Tibial nerve (tissue), 4 donors: ENCODE data around the gene ZDHHC1. TPM values are rescaled to one million over a fixed set of nuclear protein-coding genes. Genes with fewer than 3 reads are reported as not detected.
"Not testable (repeated sequence)": the region's sequence is repeated elsewhere in the genome, so short reads cannot be mapped to it uniquely, and the experiment has no call there.

ENCODE experiments used
- DNase-seq, 2 donors: peaks; one replicate each; pipeline ENCODE4 v3.0.0-alpha.2; 2019; ENCODE audit warnings: low spot score in 2 of 2
- H3K27ac ChIP-seq, 4 donors: fragments of 200-600 bp; sonication (generic) in 3 of 4; one replicate each; pipeline ENCODE4 v1.5.1; 2017 to 2019; ENCODE audit warnings: mild to moderate bottlenecking in 1 of 4
- H3K27me3 ChIP-seq, 2 donors: fragments of 200-600 bp; sonication (generic) in 1 of 2; one replicate each; pipeline versions ENCODE4 v1.5.1 to v1.6.0; 2017 to 2019
- H3K36me3 ChIP-seq, 3 donors: fragments of 200-600 bp; sonication (generic); one replicate each; pipeline ENCODE4 v1.5.1; 2018 to 2019
- H3K4me1 ChIP-seq, 4 donors: fragments of 200-600 bp; sonication (generic) in 3 of 4; one replicate each; pipeline ENCODE4 v1.5.1; 2017 to 2019
- H3K4me3 ChIP-seq, 4 donors: fragments of 200-600 bp; sonication (generic) in 3 of 4; one replicate each; pipeline ENCODE4 v1.5.1; 2017 to 2019; ENCODE audit warnings: mild to moderate bottlenecking in 1 of 4, moderate library complexity in 1 of 4
- H3K9me3 ChIP-seq, 4 donors: fragments of 200-600 bp; sonication (generic) in 3 of 4; one replicate each; pipeline ENCODE4 v1.5.1; 2017 to 2019
- EP300 ChIP-seq, 2 donors: sonication (generic); formaldehyde crosslinking; IDR thresholded peaks; one replicate each; pipeline ENCODE4 v1.6.1; 2017; ENCODE audit warnings: antibody characterized with exemption in 2 of 2, mild to moderate bottlenecking in 1 of 2
- POLR2A ChIP-seq, 2 donors: fragments of 450-650 bp; IDR thresholded peaks; one replicate each; pipeline ENCODE4 v1.6.1; 2017; ENCODE audit warnings: antibody characterized with exemption in 2 of 2, mild to moderate bottlenecking in 2 of 2, moderate library complexity in 2 of 2
- WGBS, 2 donors: methylation state at CpG; one replicate each; pipeline ENCODE4 v1.1.5; 2018; 5-methylcytosine and 5-hydroxymethylcytosine counted together
- total RNA-seq, 4 donors: library from RNA; depleted of rRNA; stranded (reverse); fragments of >200 nt; gene quantifications; one replicate each; pipeline ENCODE4 v1.1.0, GENCODE V29; 2016
- TF ChIP-seq, protein P1 (sequence below), 5 experiments: fragments of 200-600 bp in 3 of 5; fragments of 450-650 bp in 2 of 5; sonication (generic) in 3 of 5; IDR thresholded peaks; one replicate each; pipeline ENCODE4 v1.5.1; 2016 to 2019; ENCODE audit warnings: antibody characterized with exemption in 5 of 5, mild to moderate bottlenecking in 3 of 5, moderate library complexity in 2 of 5

Gene ZDHHC1
- total RNA-seq, 4 donors from 2014 or later, result 24.3 to 46.2 (median 32.8) TPM

DNA sequence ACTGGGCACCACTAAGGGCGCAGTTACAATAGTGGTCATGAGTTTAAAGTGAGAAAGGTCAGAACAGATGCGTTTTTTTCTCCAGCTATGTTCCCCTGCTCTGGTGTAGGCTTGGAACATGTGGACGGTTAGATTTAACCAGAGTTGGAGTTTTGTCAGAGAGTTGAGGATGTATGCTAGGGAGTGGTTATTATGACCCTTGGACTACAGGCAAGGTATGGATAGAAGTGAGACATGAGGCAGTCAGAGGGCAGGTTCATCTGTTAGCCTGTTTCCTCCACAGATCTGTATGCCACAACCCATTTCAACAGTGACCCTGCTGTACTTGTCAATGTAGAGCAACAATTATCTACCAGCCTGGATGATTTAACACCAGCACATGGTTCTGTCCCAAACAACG, 45.6 kb downstream of the ZDHHC1 start:
- TF ChIP-seq EP300 (IDR thresholded peaks at IDR 0.05) (no peak), POLR2A (IDR thresholded peaks at IDR 0.05) (no peak)
- TF ChIP-seq, protein P1, sequence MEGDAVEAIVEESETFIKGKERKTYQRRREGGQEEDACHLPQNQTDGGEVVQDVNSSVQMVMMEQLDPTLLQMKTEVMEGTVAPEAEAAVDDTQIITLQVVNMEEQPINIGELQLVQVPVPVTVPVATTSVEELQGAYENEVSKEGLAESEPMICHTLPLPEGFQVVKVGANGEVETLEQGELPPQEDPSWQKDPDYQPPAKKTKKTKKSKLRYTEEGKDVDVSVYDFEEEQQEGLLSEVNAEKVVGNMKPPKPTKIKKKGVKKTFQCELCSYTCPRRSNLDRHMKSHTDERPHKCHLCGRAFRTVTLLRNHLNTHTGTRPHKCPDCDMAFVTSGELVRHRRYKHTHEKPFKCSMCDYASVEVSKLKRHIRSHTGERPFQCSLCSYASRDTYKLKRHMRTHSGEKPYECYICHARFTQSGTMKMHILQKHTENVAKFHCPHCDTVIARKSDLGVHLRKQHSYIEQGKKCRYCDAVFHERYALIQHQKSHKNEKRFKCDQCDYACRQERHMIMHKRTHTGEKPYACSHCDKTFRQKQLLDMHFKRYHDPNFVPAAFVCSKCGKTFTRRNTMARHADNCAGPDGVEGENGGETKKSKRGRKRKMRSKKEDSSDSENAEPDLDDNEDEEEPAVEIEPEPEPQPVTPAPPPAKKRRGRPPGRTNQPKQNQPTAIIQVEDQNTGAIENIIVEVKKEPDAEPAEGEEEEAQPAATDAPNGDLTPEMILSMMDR (IDR thresholded peaks at IDR 0.05), result no peak
- no peak overlapping the region for H3K4me3 ChIP-seq
- no peaks in the 10 kb centered on the region for H3K9me3 ChIP-seq
- 87 to 93% methylated on average over 4 of the region's 4 CpGs for WGBS, 2 donors
- H3K36me3 ChIP-seq, result no peaks in the 10 kb centered on the region
- H3K4me1 ChIP-seq, result no peaks in the 10 kb centered on the region
- H3K27me3 ChIP-seq, result no peaks in the 10 kb centered on the region
- no peak overlapping the region for H3K27ac ChIP-seq
- DNase-seq, result no peak

DNA sequence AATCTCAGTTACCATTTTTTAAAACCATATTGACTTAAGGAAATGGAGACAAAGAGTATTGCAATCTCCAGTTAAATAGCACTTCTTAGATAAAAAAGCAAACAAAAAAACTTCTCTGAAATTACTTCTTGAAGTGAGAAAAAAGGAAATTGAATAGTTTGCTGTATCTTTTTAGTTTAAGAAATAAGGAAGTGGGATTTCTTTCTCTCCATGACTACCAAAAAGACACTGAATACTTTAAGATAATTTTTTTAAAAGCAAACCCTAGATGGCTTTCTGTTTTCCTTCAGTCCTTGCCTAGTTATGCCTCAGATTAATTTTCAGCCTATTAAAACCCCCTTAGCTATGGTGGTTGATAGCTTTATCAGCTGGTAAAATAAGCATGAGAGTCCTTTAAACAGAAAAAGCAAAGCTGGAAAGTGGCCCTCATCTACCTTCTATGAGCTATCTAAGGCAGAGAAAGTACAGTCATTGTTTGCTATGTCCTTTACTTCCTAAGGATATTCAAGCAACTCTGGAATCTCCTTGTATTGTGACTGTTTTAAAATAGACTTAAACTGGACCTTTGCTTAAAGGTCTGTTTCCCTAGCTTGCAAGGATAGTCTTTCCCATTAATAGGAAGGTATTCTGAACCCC, 51.6 kb downstream of the ZDHHC1 start:
- Histone ChIP-seq H3K4me3 (no peak overlapping the region), H3K27ac (no peak overlapping the region), H3K36me3 (no peaks in the 10 kb centered on the region), H3K27me3 (no peaks in the 10 kb centered on the region), H3K4me1 (no peaks in the 10 kb centered on the region), H3K9me3 (no peaks in the 10 kb centered on the region)
- TF ChIP-seq, protein P1 (IDR thresholded peaks at IDR 0.05), result no peak
- TF ChIP-seq POLR2A (IDR thresholded peaks at IDR 0.05), result no peak
- no peak for DNase-seq

DNA sequence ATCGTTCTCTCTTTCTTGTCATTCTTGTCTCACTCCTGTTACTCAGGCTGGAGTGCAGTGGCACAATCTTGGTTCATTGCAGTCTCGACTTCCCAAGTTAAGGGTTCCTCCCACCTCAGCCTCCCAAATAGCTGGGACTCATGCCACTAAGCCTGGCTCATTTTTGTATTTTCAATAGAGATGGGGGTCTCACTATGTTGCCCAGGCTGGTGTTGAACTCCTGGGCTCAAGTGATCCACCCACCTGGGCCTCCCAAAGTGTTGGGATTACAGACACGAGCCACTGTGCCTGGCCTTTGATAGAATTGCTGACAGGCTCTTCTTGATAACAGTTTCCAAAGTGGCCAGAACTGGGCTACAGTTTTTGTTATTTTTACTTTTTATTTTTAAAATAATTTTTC, 55.2 kb downstream of the ZDHHC1 start:
- 57 to 77% methylated on average over 3 of the region's 3 CpGs for WGBS, 2 donors
- H3K4me3 ChIP-seq, result no peak overlapping the region
- H3K27me3 ChIP-seq, result peaks cover 0 to 2% of the 10 kb centered on the region in 2 donors
- H3K36me3 ChIP-seq, result no peaks in the 10 kb centered on the region
- no peaks in the 10 kb centered on the region for H3K9me3 ChIP-seq
- DNase-seq, result no peak
- H3K4me1 ChIP-seq, result no peaks in the 10 kb centered on the region
- TF ChIP-seq POLR2A (IDR thresholded peaks at IDR 0.05), result no peak
- no peak for TF ChIP-seq EP300 (IDR thresholded peaks at IDR 0.05)
- TF ChIP-seq, protein P1 (IDR thresholded peaks at IDR 0.05), result no peak
- no peak overlapping the region for H3K27ac ChIP-seq

DNA sequence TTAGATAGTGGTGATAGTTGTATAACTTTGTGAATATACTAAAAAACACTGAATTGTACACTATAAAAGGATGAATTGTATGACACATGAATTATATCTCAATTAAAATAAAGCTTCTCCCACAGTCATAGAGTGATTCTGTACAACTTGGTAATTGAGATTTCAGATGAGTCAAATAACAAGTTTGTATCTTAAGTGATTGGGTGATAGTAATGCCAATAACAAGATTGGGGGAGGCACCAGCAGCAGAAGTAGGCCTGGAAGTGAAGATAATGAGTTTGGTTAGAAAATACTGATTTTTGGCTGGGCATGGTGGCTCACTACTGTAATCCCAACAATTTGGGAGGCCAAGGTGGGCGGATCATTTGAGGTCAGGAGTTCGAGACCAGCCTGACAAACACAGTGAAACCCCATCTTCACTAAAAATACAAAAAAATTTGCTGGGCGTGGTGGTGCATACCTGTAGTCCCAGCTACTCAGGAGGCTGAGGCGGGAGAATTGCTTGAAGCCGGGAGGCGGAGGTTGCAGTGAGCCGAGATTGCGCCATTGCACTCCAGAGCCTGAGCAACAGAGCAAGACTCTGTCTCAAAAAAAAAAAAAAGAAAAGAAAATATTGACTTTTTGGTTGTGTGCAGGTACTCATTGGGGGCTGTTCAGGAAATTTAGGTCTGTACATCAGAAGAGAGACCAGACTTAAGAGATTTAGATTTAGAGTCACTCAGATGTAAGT, 56.6 kb downstream of the ZDHHC1 start:
- WGBS, 2 donors, result 97 to 98% methylated on average over 8 of the region's 8 CpGs
- not testable (repeated sequence) for H3K4me1 ChIP-seq, H3K9me3 ChIP-seq, DNase-seq, H3K4me3 ChIP-seq, H3K27me3 ChIP-seq, H3K36me3 ChIP-seq, H3K27ac ChIP-seq

DNA sequence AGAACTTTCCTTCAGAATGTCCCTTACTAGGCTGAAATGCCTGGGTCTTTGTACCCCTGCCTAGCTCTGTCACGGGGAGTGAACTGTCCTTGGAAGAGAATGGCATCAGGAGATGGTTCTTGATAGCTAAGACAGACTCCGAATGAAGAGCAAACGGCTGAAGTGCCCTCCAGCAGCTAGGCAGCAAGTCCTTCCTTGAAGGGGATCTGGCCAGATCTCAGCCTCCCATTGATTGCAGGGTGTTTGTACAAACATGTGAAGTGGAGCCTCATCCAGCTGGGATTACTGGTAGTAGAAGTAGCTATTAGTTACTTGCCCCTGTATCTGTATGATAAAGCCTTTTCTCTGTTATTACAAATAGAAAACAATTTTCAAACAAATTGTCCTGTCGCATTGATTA, 58.7 kb downstream of the ZDHHC1 start:
- Histone ChIP-seq H3K4me3 (no peak overlapping the region), H3K27ac (no peak overlapping the region), H3K27me3 (peaks cover 0 to 2% of the 10 kb centered on the region in 2 donors), H3K4me1 (no peaks in the 10 kb centered on the region), H3K36me3 (no peaks in the 10 kb centered on the region), H3K9me3 (no peaks in the 10 kb centered on the region)
- no peak for DNase-seq
- 55 to 74% methylated on average over 4 of the region's 4 CpGs for WGBS, 2 donors
- no peak for TF ChIP-seq EP300 (IDR thresholded peaks at IDR 0.05)
- TF ChIP-seq POLR2A (IDR thresholded peaks at IDR 0.05), result no peak
- TF ChIP-seq, protein P1 (IDR thresholded peaks at IDR 0.05), result no peak
